ENCODE measurements around the gene MAP4K3. TPM values are rescaled to one million over a fixed set of nuclear protein-coding genes. Genes with fewer than 3 reads are reported as not detected.

MAP4K3 gene
- total and polyA plus RNA-seq, 9 donors, result 20.6 to 96.4 (median 53.0) TPM

DNA sequence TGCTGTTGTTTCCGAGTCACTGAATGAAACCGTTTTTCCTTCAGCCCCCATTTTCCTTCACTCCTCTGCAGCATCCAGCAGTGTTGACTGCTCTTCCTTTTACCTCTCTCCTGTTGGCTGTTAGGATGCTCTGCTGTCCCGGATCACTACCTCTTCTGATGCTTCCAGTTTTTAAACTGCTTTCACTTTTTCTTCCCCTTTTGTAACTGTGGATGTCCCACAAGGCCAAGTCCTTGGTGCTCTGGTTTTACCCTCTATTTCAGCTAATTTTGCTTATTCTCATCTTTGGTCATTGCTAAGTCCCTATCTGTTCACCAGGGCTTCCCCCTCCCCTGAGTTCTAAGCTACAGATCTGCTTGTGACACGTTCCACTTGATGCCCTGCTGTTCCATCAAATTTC lies 39.4 kb upstream of the MAP4K3 start:
- no peaks in the 10 kb centered on the region for H3K27me3 ChIP-seq
- TF ChIP-seq EP300 (IDR thresholded peaks at IDR 0.05), result no peak
- no peak for TF ChIP-seq POLR2A (IDR thresholded peaks at IDR 0.05)
- TF ChIP-seq, protein P1, sequence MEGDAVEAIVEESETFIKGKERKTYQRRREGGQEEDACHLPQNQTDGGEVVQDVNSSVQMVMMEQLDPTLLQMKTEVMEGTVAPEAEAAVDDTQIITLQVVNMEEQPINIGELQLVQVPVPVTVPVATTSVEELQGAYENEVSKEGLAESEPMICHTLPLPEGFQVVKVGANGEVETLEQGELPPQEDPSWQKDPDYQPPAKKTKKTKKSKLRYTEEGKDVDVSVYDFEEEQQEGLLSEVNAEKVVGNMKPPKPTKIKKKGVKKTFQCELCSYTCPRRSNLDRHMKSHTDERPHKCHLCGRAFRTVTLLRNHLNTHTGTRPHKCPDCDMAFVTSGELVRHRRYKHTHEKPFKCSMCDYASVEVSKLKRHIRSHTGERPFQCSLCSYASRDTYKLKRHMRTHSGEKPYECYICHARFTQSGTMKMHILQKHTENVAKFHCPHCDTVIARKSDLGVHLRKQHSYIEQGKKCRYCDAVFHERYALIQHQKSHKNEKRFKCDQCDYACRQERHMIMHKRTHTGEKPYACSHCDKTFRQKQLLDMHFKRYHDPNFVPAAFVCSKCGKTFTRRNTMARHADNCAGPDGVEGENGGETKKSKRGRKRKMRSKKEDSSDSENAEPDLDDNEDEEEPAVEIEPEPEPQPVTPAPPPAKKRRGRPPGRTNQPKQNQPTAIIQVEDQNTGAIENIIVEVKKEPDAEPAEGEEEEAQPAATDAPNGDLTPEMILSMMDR (IDR thresholded peaks at IDR 0.05), result no peak
- WGBS, 3 donors, result 90 to 92% (median 91%) methylated on average over 4 of the region's 4 CpGs
- no peak for DNase-seq
- H3K36me3 ChIP-seq, result no peaks in the 10 kb centered on the region
- intact Hi-C loops (cut with DNase I), result no loop called here
- H3K4me3 ChIP-seq, result no peak overlapping the region
- no peaks in the 10 kb centered on the region for H3K4me1 ChIP-seq (ENCODE audit: insufficient read depth)
- H3K27ac ChIP-seq, result no peak overlapping the region
- no peaks in the 10 kb centered on the region for H3K9me3 ChIP-seq

DNA sequence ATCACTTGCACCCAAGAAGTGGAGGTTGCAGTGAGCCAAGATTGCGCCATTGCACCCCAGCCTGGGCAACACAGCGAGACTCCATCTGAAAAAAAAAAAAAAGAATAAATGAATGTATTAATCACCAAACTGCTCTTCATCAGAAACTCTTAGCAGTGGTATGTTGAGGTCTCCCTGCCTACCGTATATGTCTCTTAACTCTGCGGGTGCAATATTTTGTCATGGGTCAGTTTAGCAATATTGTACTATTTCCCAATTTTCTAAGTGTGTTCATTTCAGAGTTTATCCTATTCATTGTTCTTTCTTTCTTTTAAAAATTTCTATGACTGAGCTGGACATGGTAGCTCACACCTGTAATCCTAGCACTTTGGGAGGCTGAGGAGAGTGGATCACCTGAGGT lies 37.9 kb upstream of the MAP4K3 start:
- H3K4me3 ChIP-seq, result no peak overlapping the region
- no peaks in the 10 kb centered on the region for H3K36me3 ChIP-seq
- 94 to 98% (median 97%) methylated on average over 4 of the region's 4 CpGs for WGBS, 3 donors
- H3K27me3 ChIP-seq, result no peaks in the 10 kb centered on the region
- intact Hi-C loops (cut with DNase I), result no loop called here
- no peak overlapping the region for H3K27ac ChIP-seq
- TF ChIP-seq POLR2A (IDR thresholded peaks at IDR 0.05) (no peak), EP300 (IDR thresholded peaks at IDR 0.05) (no peak)
- TF ChIP-seq, protein P1 (IDR thresholded peaks at IDR 0.05), result no peak
- no peaks in the 10 kb centered on the region for H3K9me3 ChIP-seq
- H3K4me1 ChIP-seq (ENCODE audit: insufficient read depth), result no peaks in the 10 kb centered on the region
- no peak for DNase-seq

DNA sequence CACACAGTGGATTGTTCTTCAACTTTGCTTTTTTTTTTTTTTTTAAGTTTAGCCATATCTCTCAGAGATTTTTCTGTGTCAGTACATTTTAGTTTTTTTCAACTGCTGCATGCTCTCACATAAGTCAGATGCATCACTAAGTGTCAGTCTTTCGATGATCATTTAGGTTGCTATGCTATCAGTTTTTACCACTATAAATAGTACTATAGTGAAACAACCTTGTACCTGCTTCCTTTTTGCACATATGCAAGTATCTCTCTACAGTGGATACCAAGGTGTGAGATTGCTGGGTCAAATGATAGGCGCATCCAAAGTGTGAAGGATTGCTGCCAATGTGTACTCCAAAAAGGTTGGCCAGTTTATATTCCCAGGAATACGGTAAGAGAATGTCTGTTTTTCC lies 33.5 kb upstream of the MAP4K3 start:
- 84 to 85% (median 85%) methylated on average over 3 of the region's 3 CpGs for WGBS, 3 donors
- Histone ChIP-seq H3K27ac (no peak overlapping the region), H3K4me1 (ENCODE audit: insufficient read depth) (peaks cover 15% of the 10 kb centered on the region), H3K27me3 (no peaks in the 10 kb centered on the region), H3K9me3 (no peaks in the 10 kb centered on the region), H3K4me3 (no peak overlapping the region), H3K36me3 (no peaks in the 10 kb centered on the region)
- intact Hi-C loops (cut with DNase I), result no loop called here
- DNase-seq, result no peak
- no peak for TF ChIP-seq POLR2A (IDR thresholded peaks at IDR 0.05)
- no peak for TF ChIP-seq EP300 (IDR thresholded peaks at IDR 0.05)
- TF ChIP-seq, protein P1 (IDR thresholded peaks at IDR 0.05), result no peak

DNA sequence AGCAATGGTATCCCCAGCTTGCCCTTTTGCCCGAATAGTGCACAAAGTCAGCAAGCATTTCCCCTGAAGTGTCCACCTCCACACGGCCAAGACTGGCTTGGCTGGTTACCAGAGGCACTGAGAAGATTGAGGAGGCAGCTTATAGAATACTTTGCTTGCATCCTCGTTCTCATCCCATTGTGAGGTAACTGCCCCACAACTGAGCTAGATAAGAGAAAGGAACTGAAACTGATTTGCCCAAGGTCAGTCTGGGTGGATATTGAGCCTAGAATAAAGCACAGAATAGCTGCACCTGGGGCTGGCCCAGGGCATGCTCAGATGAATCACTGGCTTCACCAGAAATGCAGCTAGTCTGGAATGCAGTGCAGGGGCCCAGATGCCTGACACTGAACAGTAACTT lies 32.7 kb upstream of the MAP4K3 start:
- Histone ChIP-seq H3K27me3 (no peaks in the 10 kb centered on the region), H3K36me3 (no peaks in the 10 kb centered on the region), H3K4me1 (ENCODE audit: insufficient read depth) (peaks cover 15% of the 10 kb centered on the region), H3K4me3 (no peak overlapping the region), H3K9me3 (no peaks in the 10 kb centered on the region), H3K27ac (peak overlapping the region in 1 of 2 donors; percentile 22)
- WGBS, 3 donors, result 1 to 3% (median 2%) methylated on average over 3 of the region's 3 CpGs
- intact Hi-C loops (cut with DNase I), result no loop called here
- TF ChIP-seq, protein P1 (IDR thresholded peaks at IDR 0.05), result no peak
- TF ChIP-seq EP300 (IDR thresholded peaks at IDR 0.05) (no peak), POLR2A (IDR thresholded peaks at IDR 0.05) (no peak)
- peak in 1 of 5 donors; percentile 43 for DNase-seq
